ENCODE results near the gene CEP72. TPM values are rescaled to one million over a fixed set of nuclear protein-coding genes. Genes with fewer than 3 reads are reported as not detected.
"Not testable (repeated sequence)": the region's sequence is repeated elsewhere in the genome, so short reads cannot be mapped to it uniquely, and the experiment has no call there.

The CEP72 gene
- total RNA-seq, 1 experiment from 2014 or later = 24.8 TPM

DNA sequence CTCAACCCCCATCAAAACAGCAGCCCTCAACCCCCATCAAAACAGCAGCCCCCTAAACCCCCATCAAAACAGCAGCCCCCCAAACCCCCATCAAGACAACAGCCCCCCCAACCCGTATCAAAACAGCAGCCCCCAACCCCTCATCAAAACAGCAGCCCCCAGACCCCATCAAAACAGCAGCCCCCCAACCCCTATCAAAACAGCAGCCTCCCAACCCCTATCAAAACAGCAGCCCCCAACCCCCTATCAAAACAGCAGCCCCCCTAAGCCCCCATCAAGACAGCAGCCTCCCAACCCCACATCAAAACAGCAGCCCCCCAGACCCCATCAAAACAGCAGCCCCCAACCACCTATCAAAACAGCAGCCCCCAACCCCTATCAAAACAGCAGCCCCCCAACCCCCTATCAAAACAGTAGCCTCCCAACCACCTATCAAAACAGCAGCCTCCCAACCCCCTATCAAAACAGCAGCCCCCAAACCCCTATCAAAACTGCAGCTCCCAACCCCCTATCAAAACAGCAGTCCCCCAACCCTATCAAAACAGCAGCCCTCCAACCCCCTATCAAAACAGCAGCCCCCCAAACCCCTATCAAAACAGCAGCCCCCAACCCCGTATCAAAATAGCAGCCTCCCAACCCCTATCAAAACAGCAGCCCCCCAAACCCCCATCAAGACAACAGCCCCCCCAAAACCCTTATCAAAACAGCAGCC is 79.8 kb downstream of the CEP72 start:
- Histone ChIP-seq H3K79me2 (ENCODE audit: insufficient read depth, low read length) (no peaks in the 10 kb centered on the region), H3K23ac (ENCODE audit: insufficient read length, low read depth, low read length) (no peak overlapping the region), H2BK5ac (ENCODE audit: insufficient read length, low read length) (no peak overlapping the region), H2BK15ac (ENCODE audit: low read depth, low read length) (no peak overlapping the region), H2AFZ (ENCODE audit: low read length) (no peak overlapping the region), H3K9me3 (ENCODE audit: control insufficient read depth, low read depth, low read length) (no peaks in the 10 kb centered on the region), H3K4me2 (ENCODE audit: insufficient read depth, insufficient read length, low read length) (no peak overlapping the region), H2AK5ac (ENCODE audit: insufficient read length, low read length) (no peak overlapping the region), H3K14ac (ENCODE audit: insufficient read depth, low read length) (no peak overlapping the region), H3K56ac (ENCODE audit: insufficient read length, low read depth, low read length) (no peak overlapping the region), H3K18ac (ENCODE audit: insufficient read length, low read depth, low read length) (no peak overlapping the region), H2BK120ac (ENCODE audit: low read depth, low read length, poor library complexity, severe bottlenecking) (no peak overlapping the region), H4K5ac (ENCODE audit: insufficient read length, low read depth, low read length) (no peak overlapping the region), H4K20me1 (ENCODE audit: control insufficient read depth, insufficient read depth, insufficient read length) (no peaks in the 10 kb centered on the region), H3K27me3 (ENCODE audit: insufficient read depth, low read length) (no peaks in the 10 kb centered on the region; the same call in 1 of the 2 replicates), H2BK12ac (ENCODE audit: insufficient read length, low read depth, low read length) (no peak overlapping the region), H3K27ac (ENCODE audit: insufficient read length, low read depth, low read length) (no peak overlapping the region), H4K91ac (ENCODE audit: insufficient read length, low read depth, low read length) (no peak overlapping the region), H3K4me1 (ENCODE audit: insufficient read depth, low read length) (no peaks in the 10 kb centered on the region), H2BK20ac (ENCODE audit: low read depth, low read length, poor library complexity, severe bottlenecking) (no peak overlapping the region), H3K4ac (ENCODE audit: low read depth, low read length) (no peak overlapping the region), H3T11ph (ENCODE audit: low read length) (no peak overlapping the region), H4K8ac (replicated peaks; ENCODE audit: insufficient read length, low read depth, low read length) (no peak overlapping the region), H3K23me2 (ENCODE audit: insufficient read length, low read depth, low read length, poor library complexity, severe bottlenecking) (no peaks in the 10 kb centered on the region), H3K9ac (ENCODE audit: extremely low read depth, insufficient read length, low read length) (no peak overlapping the region), H3K79me1 (ENCODE audit: insufficient read depth, low read depth, low read length, poor library complexity, severe bottlenecking) (no peaks in the 10 kb centered on the region)
- Mint-ChIP-seq H3K27me3 (ENCODE audit: low read depth) (peaks cover 12% of the 10 kb centered on the region), H3K36me3 (ENCODE audit: insufficient read depth in 1 of 3, low read depth in 3 of 3) (peaks cover 3 to 4% (median 3%) of the 10 kb centered on the region in 3 experiments; a peak in 6 of 7 replicates), H3K27ac (no peak overlapping the region), H3K9me3 (peaks cover 3 to 4% of the 10 kb centered on the region in 2 experiments; a peak in 3 of 5 replicates), H3K4me1 (no peaks in the 10 kb centered on the region), H3K4me3 (peak overlapping the region in 1 of 2 experiments; percentile 66; a peak in 2 of 5 replicates)
- DNase-seq = peak; percentile 13
- WGBS (ENCODE audit: extremely low coverage, insufficient read length, low lambda C conversion rate) = no CpG with 5 or more reads among the region's 2 CpGs
- TF ChIP-seq, protein P1, sequence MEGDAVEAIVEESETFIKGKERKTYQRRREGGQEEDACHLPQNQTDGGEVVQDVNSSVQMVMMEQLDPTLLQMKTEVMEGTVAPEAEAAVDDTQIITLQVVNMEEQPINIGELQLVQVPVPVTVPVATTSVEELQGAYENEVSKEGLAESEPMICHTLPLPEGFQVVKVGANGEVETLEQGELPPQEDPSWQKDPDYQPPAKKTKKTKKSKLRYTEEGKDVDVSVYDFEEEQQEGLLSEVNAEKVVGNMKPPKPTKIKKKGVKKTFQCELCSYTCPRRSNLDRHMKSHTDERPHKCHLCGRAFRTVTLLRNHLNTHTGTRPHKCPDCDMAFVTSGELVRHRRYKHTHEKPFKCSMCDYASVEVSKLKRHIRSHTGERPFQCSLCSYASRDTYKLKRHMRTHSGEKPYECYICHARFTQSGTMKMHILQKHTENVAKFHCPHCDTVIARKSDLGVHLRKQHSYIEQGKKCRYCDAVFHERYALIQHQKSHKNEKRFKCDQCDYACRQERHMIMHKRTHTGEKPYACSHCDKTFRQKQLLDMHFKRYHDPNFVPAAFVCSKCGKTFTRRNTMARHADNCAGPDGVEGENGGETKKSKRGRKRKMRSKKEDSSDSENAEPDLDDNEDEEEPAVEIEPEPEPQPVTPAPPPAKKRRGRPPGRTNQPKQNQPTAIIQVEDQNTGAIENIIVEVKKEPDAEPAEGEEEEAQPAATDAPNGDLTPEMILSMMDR (conservative IDR thresholded peaks at IDR 0.05) = no peak

DNA sequence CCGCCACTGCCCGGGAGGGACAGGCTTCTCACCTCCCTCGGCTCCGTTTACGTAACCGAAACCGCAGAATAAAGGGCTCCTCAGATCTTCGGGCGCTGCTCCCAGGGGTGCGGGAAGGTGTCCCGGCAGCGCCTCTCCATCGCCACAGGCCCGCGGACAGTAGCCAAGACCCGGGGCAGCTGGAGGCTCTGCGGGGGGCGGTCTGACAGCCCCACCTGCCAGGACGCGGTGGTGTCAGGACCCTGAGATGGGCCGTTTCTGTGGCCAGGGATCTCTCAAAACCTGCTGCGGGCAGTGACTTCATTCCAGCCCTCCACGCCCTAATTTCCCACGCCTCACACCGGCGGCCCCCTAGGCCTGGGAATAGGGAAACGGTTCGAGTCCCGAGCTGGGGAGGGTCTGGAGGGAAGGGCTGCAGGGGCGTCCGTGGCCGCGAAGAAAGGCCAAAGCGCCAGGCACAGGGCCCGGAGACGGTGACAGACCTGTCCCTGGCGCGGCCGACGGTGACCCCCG is 80.4 kb downstream of the CEP72 start:
- not testable (repeated sequence) for H3K23ac ChIP-seq (ENCODE audit: insufficient read length, low read depth, low read length); H3K27ac Mint-ChIP-seq; H3K18ac ChIP-seq (ENCODE audit: insufficient read length, low read depth, low read length); H4K20me1 ChIP-seq (ENCODE audit: control insufficient read depth, insufficient read depth, insufficient read length); H3T11ph ChIP-seq (ENCODE audit: low read length); H4K5ac ChIP-seq (ENCODE audit: insufficient read length, low read depth, low read length); H2BK15ac ChIP-seq (ENCODE audit: low read depth, low read length); H4K8ac ChIP-seq (replicated peaks; ENCODE audit: insufficient read length, low read depth, low read length); H3K4ac ChIP-seq (ENCODE audit: low read depth, low read length); H3K9ac ChIP-seq (ENCODE audit: extremely low read depth, insufficient read length, low read length); H2BK12ac ChIP-seq (ENCODE audit: insufficient read length, low read depth, low read length); H2AFZ ChIP-seq (ENCODE audit: low read length); H3K56ac ChIP-seq (ENCODE audit: insufficient read length, low read depth, low read length); H3K27ac ChIP-seq (ENCODE audit: insufficient read length, low read depth, low read length); H2BK20ac ChIP-seq (ENCODE audit: low read depth, low read length, poor library complexity, severe bottlenecking); H4K91ac ChIP-seq (ENCODE audit: insufficient read length, low read depth, low read length); H3K14ac ChIP-seq (ENCODE audit: insufficient read depth, low read length); H3K79me2 ChIP-seq (ENCODE audit: insufficient read depth, low read length); H3K4me1 ChIP-seq (ENCODE audit: insufficient read depth, low read length); H2BK5ac ChIP-seq (ENCODE audit: insufficient read length, low read length); H3K23me2 ChIP-seq (ENCODE audit: insufficient read length, low read depth, low read length, poor library complexity, severe bottlenecking); H3K4me1 Mint-ChIP-seq; H3K9me3 ChIP-seq (ENCODE audit: control insufficient read depth, low read depth, low read length); H2AK5ac ChIP-seq (ENCODE audit: insufficient read length, low read length); H3K79me1 ChIP-seq (ENCODE audit: insufficient read depth, low read depth, low read length, poor library complexity, severe bottlenecking); H2BK120ac ChIP-seq (ENCODE audit: low read depth, low read length, poor library complexity, severe bottlenecking); H3K36me3 Mint-ChIP-seq (ENCODE audit: insufficient read depth in 1 of 3, low read depth in 3 of 3); H3K9me3 Mint-ChIP-seq; H3K27me3 ChIP-seq (ENCODE audit: insufficient read depth, low read length)
- peak; percentile 28 for DNase-seq
- no CpG with 5 or more reads among the region's 41 CpGs for WGBS (ENCODE audit: extremely low coverage, insufficient read length, low lambda C conversion rate)
- H3K27me3 Mint-ChIP-seq (ENCODE audit: low read depth) = peaks cover 18% of the 10 kb centered on the region
- H3K4me2 ChIP-seq (ENCODE audit: insufficient read depth, insufficient read length, low read length) = peak overlapping the region; percentile 21
- peak overlapping the region; percentile 5 to 66; a peak in 2 of 5 replicates for H3K4me3 Mint-ChIP-seq

All from H9 (cell line).